ENCODE measurements around the gene OSER1.
"Not testable (repeated sequence)": the region's sequence is repeated elsewhere in the genome, so short reads cannot be mapped to it uniquely, and the experiment has no call there.

Gene OSER1

DNA sequence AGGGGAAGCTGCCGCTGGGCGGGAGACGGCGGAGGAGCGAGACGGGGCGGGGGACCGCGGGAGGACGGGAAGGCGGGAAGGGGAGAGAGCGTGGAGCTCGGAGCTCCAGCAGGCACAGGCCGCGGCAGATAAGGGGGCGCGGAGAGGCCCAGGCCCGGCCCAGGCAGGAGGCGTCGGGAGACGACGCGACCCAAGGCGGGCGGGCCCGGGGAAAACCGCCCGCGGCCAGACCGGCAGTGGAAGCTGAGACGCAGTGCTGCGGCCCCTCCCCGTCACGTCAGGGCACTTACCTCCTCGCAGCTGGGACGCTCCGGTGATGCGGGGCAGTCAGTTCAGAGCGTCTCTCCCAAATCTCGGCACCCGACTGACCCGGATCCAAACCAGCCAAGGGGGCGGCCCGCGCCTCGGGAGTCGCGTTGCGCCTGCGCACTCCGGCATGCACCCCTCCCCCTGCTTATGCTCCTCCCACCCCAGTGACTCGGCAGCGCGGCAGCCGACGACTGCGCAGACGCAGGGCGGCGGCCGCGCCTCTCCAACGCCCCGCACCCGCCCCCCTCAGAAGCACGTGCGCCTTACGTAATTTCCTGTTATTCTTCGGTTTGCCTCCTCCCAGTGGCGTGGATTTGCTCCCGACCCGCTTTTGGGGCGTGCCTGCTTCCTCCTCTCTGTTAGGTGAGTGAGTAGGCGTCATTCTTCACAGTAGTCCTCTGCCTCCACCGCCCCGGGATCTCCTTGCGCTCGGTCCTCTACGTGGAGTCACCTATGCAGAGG lies at the start of gene OSER1:
Gene OSER1, minus strand, starts transcription at position 366 of the 771 bp plus-strand sequence. CDS start 3,814 bp downstream, outside the sequence.
- peak; percentile 86 for DNase-seq

GRCh38 chr20:44258226-44258890 lies 47.8 kb upstream of the OSER1 start:
- no peak for DNase-seq

GRCh38 chr20:44256961-44257360 lies 46.4 kb upstream of the OSER1 start:
- no peak for DNase-seq

DNA sequence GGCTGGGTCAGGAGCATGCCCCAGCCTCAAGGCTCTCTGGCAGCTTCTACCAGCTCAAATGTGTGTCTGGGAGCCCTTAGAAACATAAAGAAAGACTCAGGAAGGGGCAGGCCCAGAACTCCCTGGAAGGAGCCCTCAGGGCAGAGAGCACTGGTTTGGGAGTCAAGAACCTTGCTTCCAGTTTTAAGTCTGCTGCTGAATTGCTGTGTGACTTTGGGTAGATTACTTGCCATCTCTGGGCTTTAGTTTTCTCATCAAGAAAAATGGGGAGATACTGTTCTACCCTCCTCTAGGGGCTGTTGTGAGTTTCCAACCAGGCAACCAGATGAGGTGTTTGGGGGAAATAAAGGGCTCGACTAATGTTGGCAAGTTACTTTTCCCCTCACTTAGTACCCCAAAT lies 45.4 kb upstream of the OSER1 start:
- no peak for DNase-seq

GRCh38 chr20:44254073-44254472 lies 43.5 kb upstream of the OSER1 start:
- no peak for DNase-seq

DNA sequence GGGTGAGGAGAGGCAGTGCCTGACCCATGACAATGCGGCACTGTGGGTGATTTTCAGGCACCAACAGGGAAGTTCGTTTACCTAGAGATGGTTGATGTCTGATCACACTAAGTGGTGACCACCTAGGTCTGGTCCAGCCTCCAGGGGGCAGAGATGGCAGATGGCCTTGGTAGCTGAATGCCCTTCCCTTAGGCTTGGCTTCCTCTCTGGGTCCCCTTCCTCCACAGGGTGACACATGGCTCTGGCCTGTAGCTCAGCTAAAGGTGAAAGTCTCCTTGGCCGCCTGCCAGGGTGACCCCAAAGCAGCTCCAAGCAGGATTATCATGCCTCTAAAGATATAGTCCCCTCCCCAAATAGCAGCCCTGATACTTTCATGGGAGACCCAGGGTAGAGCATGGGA lies 43.0 kb upstream of the OSER1 start:
- DNase-seq: no peak

GRCh38 chr20:44251284-44251683 lies 40.7 kb upstream of the OSER1 start:
- DNase-seq: no peak

GRCh38 chr20:44248410-44248759 lies 37.8 kb upstream of the OSER1 start:
- no peak for DNase-seq

DNA sequence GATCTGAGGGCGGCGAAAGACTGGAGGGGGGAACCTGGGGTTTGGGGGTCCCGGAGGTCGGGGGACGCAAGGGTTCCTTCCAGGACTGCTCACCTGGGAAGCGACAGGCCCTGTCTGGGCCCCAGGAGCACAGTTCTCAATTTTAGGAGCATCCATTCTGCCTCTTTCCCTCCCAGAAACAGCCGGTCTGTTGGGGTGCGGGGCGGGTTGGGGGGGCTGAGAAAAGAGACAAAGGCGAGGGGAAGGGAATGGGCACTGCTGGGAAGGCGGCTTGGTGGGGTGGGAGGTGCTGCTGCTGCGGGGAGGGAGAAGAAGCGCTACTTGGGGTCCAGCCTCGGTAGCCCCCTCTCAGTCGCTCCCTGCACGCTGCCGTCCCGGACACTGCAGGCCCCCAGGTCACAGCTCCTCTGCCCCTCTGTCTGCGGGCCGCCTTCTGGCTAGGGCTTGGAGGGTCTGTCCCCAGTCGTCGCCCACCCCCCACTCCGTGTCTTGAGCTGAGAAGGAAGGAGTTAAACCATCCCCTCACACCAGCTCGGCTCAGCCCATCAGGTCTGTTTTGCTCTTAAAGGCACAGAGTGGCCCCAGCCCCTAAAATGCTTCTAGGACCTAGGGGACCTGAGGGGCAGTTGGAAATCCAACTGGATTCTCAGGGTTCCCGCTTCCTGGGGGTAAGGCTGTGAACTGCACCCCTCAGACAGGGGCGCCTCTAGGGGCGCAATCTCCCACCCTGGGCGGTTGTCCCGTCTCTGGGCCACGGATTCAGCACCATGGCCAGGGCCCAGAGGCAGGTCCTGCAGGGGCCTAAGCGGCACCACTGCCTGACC lies 37.2 kb upstream of the OSER1 start:
- no peak for DNase-seq

DNA sequence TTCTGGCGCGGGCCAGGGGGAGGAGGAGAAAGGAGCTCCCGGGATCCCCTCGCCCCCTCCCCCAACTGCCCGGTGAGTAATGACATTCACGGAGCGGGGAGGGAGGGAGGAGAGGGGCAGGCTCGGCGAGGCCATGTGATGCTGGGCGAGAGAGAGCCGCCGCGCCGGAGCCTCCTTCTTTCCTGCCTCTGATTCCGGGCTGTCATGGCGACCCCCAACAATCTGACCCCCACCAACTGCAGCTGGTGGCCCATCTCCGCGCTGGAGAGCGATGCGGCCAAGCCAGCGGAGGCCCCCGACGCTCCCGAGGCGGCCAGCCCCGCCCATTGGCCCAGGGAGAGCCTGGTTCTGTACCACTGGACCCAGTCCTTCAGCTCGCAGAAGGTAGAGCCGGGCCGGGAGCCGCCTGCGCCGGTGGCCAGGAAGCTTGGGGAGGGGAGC lies 36.6 kb upstream of the OSER1 start, which contains the start of gene GDAP1L1:
Gene GDAP1L1, plus strand, starts transcription at position 178 of the 441 bp plus-strand sequence. Its CDS starts 27 bp downstream, at position 205.
- DNase-seq: no peak

GRCh38 chr20:44245977-44246376 lies 35.4 kb upstream of the OSER1 start:
- no peak for DNase-seq

- no peak for DNase-seq
These were observed 31.2 kb upstream of the OSER1 start for GRCh38 chr20:44241796-44242195.

GRCh38 chr20:44236840-44237239 lies 26.3 kb upstream of the OSER1 start:
- DNase-seq: not testable (repeated sequence)

DNA sequence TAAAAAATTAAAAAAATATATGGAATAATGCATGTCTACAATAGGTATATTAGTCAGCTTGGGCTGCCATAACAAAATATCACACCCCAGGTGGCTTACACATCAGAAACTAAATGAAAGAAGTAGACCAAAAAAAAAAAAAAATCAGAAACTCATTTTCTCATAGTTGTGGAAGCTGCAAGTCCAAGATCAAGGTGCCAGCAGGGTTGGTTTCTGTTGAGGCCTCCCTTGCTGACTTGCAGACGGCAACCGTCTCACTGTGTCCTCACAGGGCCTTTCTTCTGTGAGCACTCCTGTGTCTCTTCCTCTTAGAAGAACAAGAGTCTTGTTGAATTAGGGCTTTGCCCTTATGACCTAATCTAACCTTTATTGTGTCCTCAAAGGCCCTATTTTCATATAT lies 25.1 kb upstream of the OSER1 start:
- DNase-seq: no peak

- no peak for DNase-seq
These were observed 24.2 kb upstream of the OSER1 start for GRCh38 chr20:44234566-44235317.

GRCh38 chr20:44233436-44234016 lies 23.0 kb upstream of the OSER1 start:
- DNase-seq: no peak

- DNase-seq: not testable (repeated sequence)
These were observed 21.9 kb upstream of the OSER1 start for GRCh38 chr20:44232469-44232856.

DNA sequence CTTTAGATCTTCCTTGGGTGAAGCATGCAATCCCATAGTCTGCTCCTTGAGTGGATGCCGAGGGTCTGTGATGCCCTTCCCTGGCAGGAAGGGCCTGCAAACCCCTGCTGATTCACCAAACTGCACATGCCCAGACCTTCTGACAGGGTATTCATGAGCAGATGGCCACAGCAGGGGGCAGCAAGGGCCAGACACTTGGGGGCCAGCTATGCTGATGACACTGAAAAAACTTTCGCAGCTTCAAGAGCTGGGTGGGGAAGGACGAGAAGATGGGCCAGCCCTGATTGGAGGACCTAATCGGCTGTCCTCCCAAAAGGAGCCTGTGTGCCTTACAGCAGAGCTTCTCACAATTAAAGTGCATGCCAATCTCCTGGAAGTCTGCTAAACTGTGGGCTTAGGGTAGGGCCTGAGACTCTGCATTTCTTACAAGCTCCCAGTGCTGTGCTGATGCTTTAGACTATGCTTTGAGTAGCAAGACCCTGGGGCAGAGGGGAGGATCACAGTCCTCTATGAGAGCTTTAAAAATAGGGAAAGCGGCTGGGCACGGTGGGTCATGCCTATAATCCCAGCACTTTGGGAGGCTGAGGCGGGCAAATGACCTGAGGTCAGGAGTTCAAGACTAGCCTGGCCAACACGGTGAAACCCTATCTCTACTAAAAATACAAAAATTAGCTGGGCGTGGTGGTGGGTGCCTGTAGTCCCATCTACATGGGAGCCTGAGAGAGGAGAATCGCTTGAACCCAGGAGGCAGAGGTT lies 21.3 kb upstream of the OSER1 start:
- DNase-seq: no peak

- DNase-seq: no peak
These were observed 20.6 kb upstream of the OSER1 start for GRCh38 chr20:44231193-44231592.

GRCh38 chr20:44228465-44229258 lies 18.1 kb upstream of the OSER1 start:
- DNase-seq: no peak

DNA sequence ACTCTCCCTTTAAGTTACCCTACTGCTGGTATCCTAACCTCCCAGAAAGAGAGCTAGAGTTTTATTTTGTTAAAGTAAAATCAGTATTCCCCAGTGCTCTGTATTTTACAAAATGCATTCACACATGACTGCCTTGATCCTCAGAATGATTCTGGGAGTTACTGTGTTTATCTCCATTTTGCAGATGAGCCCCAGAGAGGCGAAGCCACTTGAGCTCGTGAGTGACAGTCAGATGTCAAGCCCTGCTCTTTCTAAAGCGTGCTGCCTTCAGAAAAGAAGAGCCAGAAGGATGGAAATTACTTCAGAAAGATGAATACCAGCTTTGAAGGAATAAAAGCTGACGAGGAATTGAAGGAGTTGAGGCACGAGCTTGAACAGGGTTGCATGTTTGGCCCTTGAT lies 14.1 kb upstream of the OSER1 start:
- DNase-seq: no peak
